Stimulated activated CD8-positive, alpha-beta memory T cell treated with anti-CD3 and anti-CD28 coated beads, Interleukin-7, amount 100 ng/mL, for 1 hour (primary cell): ENCODE data around the gene SDF2.
A peak's percentile ranks its signal among the peaks of the same experiment; 100 is the strongest.

Source experiments
- DNase-seq, 2 donors: peaks; one replicate each; pipeline ENCODE4 v3.0.0-alpha.2; 2020; ENCODE audit warnings: low read depth in 2 of 2

Gene SDF2, protein sequence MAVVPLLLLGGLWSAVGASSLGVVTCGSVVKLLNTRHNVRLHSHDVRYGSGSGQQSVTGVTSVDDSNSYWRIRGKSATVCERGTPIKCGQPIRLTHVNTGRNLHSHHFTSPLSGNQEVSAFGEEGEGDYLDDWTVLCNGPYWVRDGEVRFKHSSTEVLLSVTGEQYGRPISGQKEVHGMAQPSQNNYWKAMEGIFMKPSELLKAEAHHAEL

DNA sequence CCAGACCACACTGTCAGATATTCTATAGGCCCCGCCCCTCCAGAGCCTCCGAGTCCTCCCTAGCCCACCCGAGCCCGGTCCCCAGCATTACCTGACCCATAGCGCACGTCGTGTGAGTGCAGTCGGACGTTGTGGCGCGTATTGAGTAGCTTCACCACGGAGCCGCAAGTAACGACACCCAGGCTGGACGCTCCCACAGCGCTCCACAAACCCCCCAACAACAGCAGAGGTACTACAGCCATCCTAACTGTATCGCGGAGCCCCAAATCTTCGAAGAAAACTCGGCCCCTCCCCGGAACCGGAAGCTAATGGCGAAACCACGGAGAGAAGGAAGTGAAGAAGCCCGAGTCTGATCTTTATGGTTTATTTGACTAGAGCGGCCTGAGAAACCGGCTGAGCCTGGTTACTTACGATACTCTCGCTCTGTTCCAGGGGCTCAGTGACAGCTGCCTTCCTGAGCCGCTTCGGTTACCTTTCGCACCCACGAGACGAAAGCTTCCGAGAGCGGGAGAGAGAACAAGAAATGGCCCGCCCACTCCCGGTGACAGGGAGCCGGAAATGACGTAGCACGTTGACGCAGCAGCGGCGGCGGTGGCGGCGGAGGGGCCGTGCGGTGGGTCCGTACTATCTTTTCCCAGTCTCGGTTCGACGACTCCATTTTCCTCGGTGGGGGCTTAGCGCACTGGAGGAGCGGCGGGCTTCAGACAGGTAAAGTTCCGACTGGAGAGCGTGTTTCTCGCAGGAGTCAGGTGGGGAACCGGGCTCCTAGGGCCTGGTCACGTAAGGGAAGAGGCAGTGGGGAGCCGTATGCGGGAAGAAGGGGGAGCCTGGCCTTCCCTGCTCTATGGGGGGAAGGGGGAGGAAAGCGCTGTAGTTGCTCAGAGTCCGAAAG, at the start of gene SDF2, which contains the start of gene SUPT6H:
Gene SDF2 (minus strand): TSS at position 272 of the 892 bp plus-strand sequence. CDS start 30 bp downstream, at position 242.
Gene SUPT6H (plus strand): TSS at position 571 of the 892 bp plus-strand sequence. CDS start 11,197 bp downstream, outside the sequence.
- DNase-seq, result peak; percentile 89 to 92

DNA sequence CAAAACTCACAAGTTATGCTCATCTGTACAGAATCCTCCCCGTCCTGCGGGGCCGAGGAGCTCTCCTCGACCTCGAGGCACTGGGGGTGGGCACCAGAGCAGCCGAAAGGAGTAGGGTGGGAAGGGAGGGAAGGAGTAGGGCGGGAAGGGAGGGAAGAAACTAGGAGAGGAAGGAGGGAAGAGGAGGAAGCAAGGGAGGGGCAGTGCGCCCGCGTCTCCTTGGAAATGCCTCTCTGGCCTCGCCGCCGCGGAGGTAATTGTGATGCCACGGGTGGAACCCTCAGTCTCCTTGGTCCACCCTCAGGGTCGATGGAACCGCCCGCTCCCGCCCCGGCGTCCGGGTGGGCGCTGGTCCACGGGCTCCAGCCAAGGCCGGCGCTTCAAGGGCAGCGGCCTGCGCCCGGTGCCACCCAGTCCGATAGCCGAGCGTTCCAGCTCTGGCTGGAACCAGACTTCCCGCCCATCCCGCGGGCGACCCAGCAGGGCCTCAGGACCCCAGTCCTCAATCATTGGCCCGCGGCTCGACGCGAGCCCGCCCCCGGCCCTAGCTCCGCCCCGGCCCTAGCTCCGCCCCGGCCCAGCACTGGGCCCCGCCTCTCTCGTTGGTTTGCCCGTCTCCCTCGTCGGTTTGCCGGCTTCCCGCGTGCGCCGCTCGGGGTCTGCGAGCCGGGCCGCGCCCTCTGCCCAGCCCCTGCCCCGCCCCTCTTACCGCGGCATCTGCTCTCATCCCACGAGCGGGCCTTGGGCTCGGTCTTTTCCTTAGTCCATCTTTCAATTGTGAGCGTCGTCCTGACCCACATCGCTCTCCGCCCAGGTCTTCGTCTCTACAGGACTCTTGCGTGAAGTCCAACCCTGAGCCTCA, 49.4 kb upstream of the SDF2 start:
- peak; percentile 77 to 83 for DNase-seq

DNA sequence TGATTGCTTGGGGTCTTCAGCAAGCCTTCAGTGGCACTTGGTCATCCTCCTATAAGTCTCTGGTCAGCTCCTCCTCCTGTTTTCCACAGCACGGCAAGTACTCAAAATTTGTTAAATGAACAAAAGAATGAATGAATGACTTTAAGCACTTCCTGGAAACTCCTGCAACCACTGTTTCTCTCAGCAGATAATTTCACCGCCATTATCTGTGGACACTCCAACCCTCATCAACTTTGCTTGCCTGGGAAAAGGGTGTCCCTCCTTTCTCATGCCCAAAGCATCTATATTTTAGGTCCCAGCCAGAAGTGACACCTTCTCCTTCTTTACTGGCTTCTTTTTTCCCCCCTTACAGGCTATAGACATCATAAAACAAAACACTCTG, 45.6 kb upstream of the SDF2 start:
- no peak for DNase-seq

- DNase-seq, result no peak
These were observed 45.0 kb upstream of the SDF2 start for GRCh38 chr17:28706471-28707338.

GRCh38 chr17:28705728-28706334, 44.1 kb upstream of the SDF2 start:
- DNase-seq, result no peak

- DNase-seq, result no peak
These were observed 43.5 kb upstream of the SDF2 start for GRCh38 chr17:28705074-28705659.

GRCh38 chr17:28704219-28704858, 42.6 kb upstream of the SDF2 start:
- no peak for DNase-seq

GRCh38 chr17:28703552-28704218, 42.0 kb upstream of the SDF2 start:
- DNase-seq, result no peak

GRCh38 chr17:28702752-28703150, 41.0 kb upstream of the SDF2 start:
- no peak for DNase-seq

GRCh38 chr17:28702026-28702751, 40.5 kb upstream of the SDF2 start:
- no peak for DNase-seq

DNA sequence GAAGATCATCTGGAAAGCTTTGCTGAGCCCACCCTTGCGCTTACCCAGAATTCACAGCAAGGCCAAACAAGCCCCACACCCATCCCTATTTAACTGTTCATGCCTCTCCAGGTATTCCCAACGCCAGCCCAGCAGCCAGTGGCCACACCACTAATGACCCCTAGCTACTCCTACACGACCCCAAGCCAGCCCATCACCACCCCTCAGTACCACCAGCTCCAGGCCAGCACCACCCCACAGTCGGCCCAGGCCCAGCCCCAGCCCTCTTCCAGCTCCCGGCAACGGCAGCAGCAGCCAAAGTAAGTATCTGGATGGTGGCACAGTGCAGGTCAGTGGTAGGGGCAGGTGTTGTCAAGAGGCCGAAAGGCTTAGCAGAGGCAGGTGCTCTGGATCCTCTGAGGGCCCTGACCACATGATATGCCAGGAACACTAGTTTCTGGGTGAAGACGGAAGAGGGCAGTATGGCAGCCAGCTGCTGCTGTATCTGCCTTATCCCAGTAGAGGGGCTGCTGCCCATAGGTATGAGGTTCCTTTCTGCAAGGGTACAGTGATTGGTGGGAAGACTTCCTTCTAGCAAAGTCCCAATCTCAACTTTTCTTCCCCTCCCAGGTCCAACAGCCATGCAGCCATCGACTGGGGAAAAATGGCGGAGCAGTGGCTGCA, 39.3 kb upstream of the SDF2 start:
- no peak for DNase-seq

- no peak for DNase-seq
These were observed 38.6 kb upstream of the SDF2 start for GRCh38 chr17:28700278-28700677.

- DNase-seq, result no peak
These were observed 36.7 kb upstream of the SDF2 start for GRCh38 chr17:28698253-28698941.

- no peak for DNase-seq
These were observed 32.2 kb upstream of the SDF2 start for GRCh38 chr17:28693869-28694268.

DNA sequence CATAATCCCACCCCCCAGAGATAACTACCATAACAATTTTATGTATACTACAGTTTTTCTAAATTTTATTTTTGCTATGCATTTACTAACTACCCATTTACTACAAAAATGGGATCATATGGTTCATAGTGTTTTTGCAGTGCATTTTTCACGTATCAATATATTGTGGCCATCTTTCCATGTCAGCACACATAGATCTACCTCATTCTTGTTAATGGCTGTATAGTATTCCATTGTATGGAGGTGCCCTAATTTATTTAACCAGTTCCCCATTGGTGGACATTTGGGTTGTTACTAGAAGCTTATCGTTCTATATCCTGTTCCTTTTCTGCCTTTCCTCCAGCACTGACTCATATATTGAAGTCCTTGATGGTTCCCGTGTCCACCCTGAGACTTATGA, 27.3 kb upstream of the SDF2 start:
- no peak for DNase-seq

- DNase-seq, result no peak
These were observed 26.8 kb upstream of the SDF2 start for GRCh38 chr17:28688481-28688880.

GRCh38 chr17:28686296-28686695, 24.6 kb upstream of the SDF2 start:
- no peak for DNase-seq
